ENCODE data around the gene RNLS.

DNA sequence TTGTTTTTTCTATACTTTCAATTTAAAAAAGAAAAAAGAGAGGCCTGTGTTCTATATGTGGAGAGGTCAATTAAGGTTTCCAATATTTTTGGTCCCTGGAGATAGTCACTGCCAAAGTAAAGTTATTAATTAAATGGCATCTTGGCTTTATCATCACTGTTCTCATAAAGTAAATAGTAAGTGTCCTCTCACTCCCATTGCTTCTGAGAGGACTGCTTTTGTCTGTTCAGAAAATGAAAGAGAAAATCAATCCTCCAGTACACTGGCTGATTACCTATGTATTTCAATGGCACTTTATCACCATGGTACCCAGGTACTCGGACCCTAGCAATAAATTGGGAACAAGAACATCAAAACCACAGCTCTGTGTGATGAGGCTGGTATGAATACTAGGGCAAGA, 94.0 kb downstream of the RNLS start:
- TF ChIP-seq, protein P1, sequence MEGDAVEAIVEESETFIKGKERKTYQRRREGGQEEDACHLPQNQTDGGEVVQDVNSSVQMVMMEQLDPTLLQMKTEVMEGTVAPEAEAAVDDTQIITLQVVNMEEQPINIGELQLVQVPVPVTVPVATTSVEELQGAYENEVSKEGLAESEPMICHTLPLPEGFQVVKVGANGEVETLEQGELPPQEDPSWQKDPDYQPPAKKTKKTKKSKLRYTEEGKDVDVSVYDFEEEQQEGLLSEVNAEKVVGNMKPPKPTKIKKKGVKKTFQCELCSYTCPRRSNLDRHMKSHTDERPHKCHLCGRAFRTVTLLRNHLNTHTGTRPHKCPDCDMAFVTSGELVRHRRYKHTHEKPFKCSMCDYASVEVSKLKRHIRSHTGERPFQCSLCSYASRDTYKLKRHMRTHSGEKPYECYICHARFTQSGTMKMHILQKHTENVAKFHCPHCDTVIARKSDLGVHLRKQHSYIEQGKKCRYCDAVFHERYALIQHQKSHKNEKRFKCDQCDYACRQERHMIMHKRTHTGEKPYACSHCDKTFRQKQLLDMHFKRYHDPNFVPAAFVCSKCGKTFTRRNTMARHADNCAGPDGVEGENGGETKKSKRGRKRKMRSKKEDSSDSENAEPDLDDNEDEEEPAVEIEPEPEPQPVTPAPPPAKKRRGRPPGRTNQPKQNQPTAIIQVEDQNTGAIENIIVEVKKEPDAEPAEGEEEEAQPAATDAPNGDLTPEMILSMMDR (IDR thresholded peaks at IDR 0.05): no peak
- TF ChIP-seq POLR2AphosphoS5 (IDR thresholded peaks at IDR 0.05; ENCODE audit: low read depth, low read length): no peak

All from Panc1 (cell line).